Measurements from ENCODE around the gene MCM3AP.

DNA sequence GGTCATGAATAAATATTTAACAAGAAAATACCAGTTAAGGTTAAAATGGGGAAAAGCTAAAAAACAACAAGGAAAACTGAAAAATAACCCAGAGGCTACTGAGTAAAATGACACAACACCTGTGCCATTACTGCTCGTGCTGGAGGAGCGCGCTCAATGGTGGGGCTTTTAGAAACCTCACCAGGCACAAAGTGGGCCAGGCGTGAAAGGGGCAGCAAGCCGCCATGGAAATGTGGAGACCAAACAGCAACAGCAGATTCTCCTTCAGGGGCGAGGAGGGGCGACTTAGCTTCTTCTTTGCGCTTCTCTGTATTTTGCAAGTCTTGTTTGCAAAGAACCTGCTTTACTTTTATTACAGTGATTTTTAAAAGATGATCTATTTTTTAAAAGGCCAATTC lies 82.2 kb downstream of the MCM3AP start:
- TF ChIP-seq EZH2phosphoT487 (IDR thresholded peaks at IDR 0.05; ENCODE audit: insufficient read depth, low read depth) (no peak), EZH2 (IDR thresholded peaks at IDR 0.05; ENCODE audit: insufficient read depth, poor library complexity, severe bottlenecking) (no peak)
